Heart right ventricle (tissue), 16 donors: ENCODE results near the gene TMEM9. TPM values are rescaled to one million over a fixed set of nuclear protein-coding genes. Genes with fewer than 3 reads are reported as not detected.

ENCODE experiments used
- ATAC-seq, 8 donors: fragments of 200-7000 bp; cut with Tn5 transposase; one replicate each; pipeline ENCODE4 v1.9.1; 2020; ENCODE audit warnings: mild to moderate bottlenecking in 8 of 8, moderate library complexity in 8 of 8, moderate number of reproducible peaks in 1 of 8
- DNase-seq, 2 donors: peaks; one replicate each; pipeline ENCODE4 v3.0.0-alpha.2; 2020
- H3K27ac ChIP-seq, 10 donors: fragments of 200-600 bp; sonication (generic) in 2 of 10; one replicate each; pipeline versions ENCODE4 v1.5.0 to v1.8.0; 2020 to 2022; ENCODE audit warnings: mild to moderate bottlenecking in 3 of 10
- H3K27me3 ChIP-seq, 7 donors: fragments of 200-600 bp; one replicate each; pipeline ENCODE4 v1.8.0; 2021 to 2022; ENCODE audit warnings: mild to moderate bottlenecking in 2 of 7
- H3K36me3 ChIP-seq, 9 donors: fragments of 200-600 bp; sonication (generic) in 1 of 9; one replicate each; pipeline versions ENCODE4 v1.5.0 to v1.8.0; 2020 to 2022; ENCODE audit warnings: mild to moderate bottlenecking in 2 of 9
- H3K4me1 ChIP-seq, 9 donors: fragments of 200-600 bp; sonication (generic) in 1 of 9; one replicate each; pipeline versions ENCODE4 v1.5.0 to v1.8.0; 2020 to 2022; ENCODE audit warnings: mild to moderate bottlenecking in 4 of 9
- H3K4me3 ChIP-seq, 10 donors: fragments of 200-600 bp; sonication (generic) in 2 of 10; one replicate each; pipeline versions ENCODE4 v1.5.0 to v1.8.0; 2020 to 2022; ENCODE audit warnings: mild to moderate bottlenecking in 7 of 10, moderate library complexity in 2 of 10
- H3K9me3 ChIP-seq, 11 donors: fragments of 200-600 bp in 10 of 11; sonication (generic) in 2 of 11; one replicate each; pipeline versions ENCODE4 v1.5.0 to v1.8.0; 2013 to 2022; ENCODE audit warnings: mild to moderate bottlenecking in 2 of 11, control low read depth in 1 of 11, moderate library complexity in 1 of 11
- WGBS, 2 donors: extraction: QIAGEN DNeasy Blood & Tissue Kit; methylation state at CpG; one replicate each; pipeline ENCODE4 v1.1.7; 2013; ENCODE audit warnings: inconsistent platforms in 1 of 2; 5-methylcytosine and 5-hydroxymethylcytosine counted together
- intact Hi-C, 10 donors: fragments of 100-400 bp; cut with DNase I; formaldehyde crosslinking; loops; one replicate each; pipeline versions ENCODE4 v1.11.1 to v1.14.2; 2022
- polyA plus RNA-seq, 2 donors: library from polyadenylated mRNA; stranded (reverse); fragments of 200-250 nt; gene quantifications; one replicate each; pipeline ENCODE4 v1.2.3, GENCODE V29; 2013
- total RNA-seq, 10 donors: library from RNA; stranded (reverse); fragmentation: NEBNext Ultra II Directional in 3 of 10; extraction: Animal tissue kit (Norgen Biotek cat#: 25700) in 3 of 10; gene quantifications; one replicate each; pipeline versions ENCODE4 v1.2.1 to v1.2.4, GENCODE V29; 2021 to 2023
- TF ChIP-seq, protein P1 (sequence below), 9 donors: fragments of 200-600 bp; sonication (generic) in 2 of 9; IDR thresholded peaks; one replicate each; pipeline versions ENCODE4 v1.5.0 to v1.8.0; 2021 to 2022; ENCODE audit warnings: antibody characterized with exemption in 9 of 9, mild to moderate bottlenecking in 5 of 9, moderate library complexity in 1 of 9
- donor health status: Arrhythmogenic right ventricular cardiomyopathy.
- donor health status: ischemic (EF 13 %, LVEDD 7.1; RV severe dilation, severe dysfunction).
- donor health status: healthy with polysubstance abuse.
- donor health status: DM: no; HTN: yes; CAD: no.
- donor health status: DM: no; HTN: no; CAD: no.
- donor health status: ischemic (EF 25% LVEDD 6.9; RV normal size, moderate dysfunction).
- donor health status: ischemic (EF 25% LVEDD 5.7; RV mildly dilated, moderate dysfunction).
- donor health status: healthy.
- donor health status: DM: yes; HTN: yes; CAD: no.
- donor health status: Ischemic cardiomyopathy.
- donor health status: ischemic (EF 35%, LVEDD 5.7; RV mildly dilated, moderate dysfunction).
- donor health status: nonischemic (EF 11% LVEDD 7.7; RV severe dilation, severe dysfunction).
- donor health status: DM: yes; HTN: yes; CAD: no.
- donor health status: PGD.
- donor health status: ischemic (EF 29% LVEDD 5.4; RV normal size, mild dysfunction).
- donor health status: nonischemic (EF 23%, LVEDD 6.1; RV moderate dilation, normal function).

TMEM9 gene
- total and polyA plus RNA-seq, 12 donors = 19.6 to 49.6 (median 25.4) TPM

DNA sequence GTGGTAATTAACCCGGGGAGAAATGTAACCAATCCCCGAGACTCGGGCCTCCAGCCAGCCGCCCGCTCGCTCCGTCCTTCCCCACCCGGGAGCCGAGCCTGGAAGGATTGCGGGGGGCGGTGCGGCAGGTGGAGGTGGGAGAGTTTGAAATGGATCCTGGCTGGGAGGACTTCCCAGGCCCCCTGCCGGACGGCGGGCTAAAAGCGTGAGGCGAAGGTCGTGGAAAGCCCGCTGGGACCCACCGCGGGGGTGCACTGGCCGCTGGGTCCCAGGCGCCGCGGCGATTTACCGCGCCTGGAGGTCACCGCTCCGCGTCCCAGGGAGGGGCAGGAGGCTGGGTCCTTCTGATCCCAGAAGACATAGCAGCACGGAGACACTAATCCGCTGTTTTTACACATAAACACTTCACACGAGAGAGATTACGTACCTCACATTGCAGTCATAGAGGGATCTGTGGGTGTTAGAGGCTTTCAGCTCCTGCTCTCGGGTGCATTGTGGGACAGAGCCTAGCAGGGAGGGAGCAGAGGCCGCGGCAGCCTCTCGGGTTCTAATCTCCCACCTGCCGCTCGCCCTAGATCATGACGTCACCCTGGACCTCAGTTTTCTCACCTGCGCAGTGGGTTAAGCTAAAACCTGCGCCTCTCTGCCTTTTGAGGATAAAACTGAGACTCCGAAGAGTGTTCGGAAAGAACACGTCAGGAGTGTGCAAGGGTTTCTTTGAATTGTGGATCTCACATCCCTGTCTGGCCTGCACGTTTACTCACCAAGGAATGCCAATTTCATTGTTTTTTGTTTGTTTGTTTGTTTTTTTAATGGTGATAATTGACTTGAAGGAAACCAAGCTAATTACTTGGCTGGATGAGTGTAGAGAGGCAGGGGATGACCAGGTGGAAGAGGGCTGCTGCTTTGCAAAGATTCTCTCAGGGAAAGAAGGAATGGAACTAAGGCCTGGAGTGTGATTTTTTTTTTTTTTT is 17.1 kb upstream of the TMEM9 start:
- intact Hi-C loops = no loop called here
- no peaks in the 10 kb centered on the region for H3K36me3 ChIP-seq
- 8 to 9% methylated on average over 48 of the region's 48 CpGs for WGBS, 2 donors
- ATAC-seq = peak; percentile 44 to 66 (median 60)
- no peaks in the 10 kb centered on the region for H3K27me3 ChIP-seq
- no peaks in the 10 kb centered on the region for H3K9me3 ChIP-seq
- peak overlapping the region; percentile 51 to 90 (median 73) for H3K4me3 ChIP-seq
- H3K4me1 ChIP-seq = peaks cover 0 to 22% (median 5%) of the 10 kb centered on the region in 9 donors
- peak; percentile 24 to 47 for DNase-seq
- H3K27ac ChIP-seq = peak overlapping the region; percentile 85 to 94 (median 91)
- TF ChIP-seq, protein P1, sequence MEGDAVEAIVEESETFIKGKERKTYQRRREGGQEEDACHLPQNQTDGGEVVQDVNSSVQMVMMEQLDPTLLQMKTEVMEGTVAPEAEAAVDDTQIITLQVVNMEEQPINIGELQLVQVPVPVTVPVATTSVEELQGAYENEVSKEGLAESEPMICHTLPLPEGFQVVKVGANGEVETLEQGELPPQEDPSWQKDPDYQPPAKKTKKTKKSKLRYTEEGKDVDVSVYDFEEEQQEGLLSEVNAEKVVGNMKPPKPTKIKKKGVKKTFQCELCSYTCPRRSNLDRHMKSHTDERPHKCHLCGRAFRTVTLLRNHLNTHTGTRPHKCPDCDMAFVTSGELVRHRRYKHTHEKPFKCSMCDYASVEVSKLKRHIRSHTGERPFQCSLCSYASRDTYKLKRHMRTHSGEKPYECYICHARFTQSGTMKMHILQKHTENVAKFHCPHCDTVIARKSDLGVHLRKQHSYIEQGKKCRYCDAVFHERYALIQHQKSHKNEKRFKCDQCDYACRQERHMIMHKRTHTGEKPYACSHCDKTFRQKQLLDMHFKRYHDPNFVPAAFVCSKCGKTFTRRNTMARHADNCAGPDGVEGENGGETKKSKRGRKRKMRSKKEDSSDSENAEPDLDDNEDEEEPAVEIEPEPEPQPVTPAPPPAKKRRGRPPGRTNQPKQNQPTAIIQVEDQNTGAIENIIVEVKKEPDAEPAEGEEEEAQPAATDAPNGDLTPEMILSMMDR (IDR thresholded peaks at IDR 0.05) = peak in 6 of 9 donors; percentile 25 to 50 (median 38)

DNA sequence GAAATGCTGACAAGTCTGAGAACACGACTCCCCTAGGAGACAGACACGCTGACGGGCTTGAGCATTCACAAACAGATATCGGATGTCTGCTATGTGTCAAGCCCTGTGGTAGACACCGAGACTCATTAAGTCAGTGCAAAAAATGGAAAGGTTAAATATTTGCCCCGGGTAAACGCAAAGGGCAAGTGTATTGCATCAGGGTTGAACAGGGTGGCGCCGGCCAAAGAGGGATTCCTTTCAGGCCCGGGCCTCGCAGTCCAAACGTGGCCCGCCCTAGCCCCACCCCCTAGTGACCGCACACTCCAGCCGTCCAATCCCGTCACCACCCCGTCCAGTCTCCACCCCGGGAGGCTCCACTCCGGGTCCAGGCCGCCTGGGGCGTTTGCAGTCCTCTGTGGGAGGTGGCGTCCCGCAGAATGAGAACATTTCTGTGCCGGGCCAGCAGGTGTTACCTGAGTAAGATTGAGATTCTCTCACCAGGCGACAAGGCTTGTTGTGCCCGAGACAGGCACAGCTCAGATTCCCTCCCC is 16.3 kb upstream of the TMEM9 start:
- Histone ChIP-seq H3K27ac (peak overlapping the region; percentile 85 to 94 (median 91)), H3K36me3 (no peaks in the 10 kb centered on the region), H3K9me3 (no peaks in the 10 kb centered on the region), H3K27me3 (no peaks in the 10 kb centered on the region), H3K4me3 (peak overlapping the region; percentile 51 to 90 (median 73)), H3K4me1 (peaks cover 0 to 22% (median 5%) of the 10 kb centered on the region in 9 donors)
- TF ChIP-seq, protein P1 (IDR thresholded peaks at IDR 0.05) = peak in 1 of 9 donors; percentile 3
- DNase-seq (peak; percentile 94 to 95), ATAC-seq (peak; percentile 98 to 100 (median 99))
- 4 to 5% methylated on average over 26 of the region's 26 CpGs for WGBS, 2 donors
- intact Hi-C loops = loop anchor here in 1 of 10 donors (1.0 kb wide), 1 partner anchor 16 kb away; the partner anchor contains the start of gene TMEM9

DNA sequence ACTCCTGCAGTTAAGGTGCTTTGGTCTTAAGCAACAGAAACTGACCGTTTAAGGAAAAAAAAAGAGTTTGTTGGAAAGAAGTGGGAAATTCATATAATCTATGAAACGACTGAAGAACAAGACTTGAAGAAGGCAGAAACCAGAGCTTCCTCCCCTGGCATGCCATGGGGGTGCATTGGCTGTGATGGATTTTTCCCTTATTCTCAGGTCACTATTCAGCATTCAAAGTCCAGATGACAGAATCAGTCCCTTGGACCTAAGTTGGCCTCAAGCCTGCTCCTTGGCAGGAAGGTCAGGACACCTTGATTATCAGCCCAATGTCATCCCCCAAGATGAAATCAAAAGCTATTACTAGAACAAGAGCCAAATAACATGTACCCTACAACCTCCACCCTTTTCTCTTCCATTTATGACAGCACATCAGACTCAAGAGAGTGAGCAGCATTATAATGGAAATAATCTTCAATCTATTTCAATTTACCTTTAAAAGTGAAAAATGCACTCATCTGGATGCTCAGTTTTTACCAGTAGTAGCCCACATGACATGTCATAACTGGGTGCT is 15.8 kb upstream of the TMEM9 start:
- intact Hi-C loops = loop anchor here in 1 of 10 donors (1.0 kb wide), 1 partner anchor 16 kb away; the partner anchor contains the start of gene TMEM9
- TF ChIP-seq, protein P1 (IDR thresholded peaks at IDR 0.05) = no peak
- peak overlapping the region in 7 of 10 donors; percentile 61 to 90 (median 74) for H3K4me3 ChIP-seq

DNA sequence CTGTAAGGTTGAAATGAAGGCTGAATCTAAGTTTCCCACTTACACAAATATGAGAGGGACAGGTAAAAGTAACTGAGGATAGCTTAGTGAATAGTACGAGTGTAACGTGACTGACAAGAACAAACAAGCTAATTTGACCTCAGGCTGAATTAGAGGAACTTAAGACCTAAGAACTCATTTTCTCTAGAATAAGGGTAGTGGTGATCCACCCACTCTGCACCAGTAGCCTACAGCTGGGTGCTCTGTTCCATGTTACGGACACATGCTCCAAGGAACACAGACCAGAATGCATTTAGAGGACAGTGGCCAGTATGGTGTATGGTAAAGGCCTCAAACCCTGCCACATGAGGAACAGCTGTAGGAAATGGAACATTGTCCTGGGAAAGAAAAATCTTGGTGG is 14.9 kb upstream of the TMEM9 start:
- ATAC-seq = no peak
- peaks cover 0 to 22% (median 5%) of the 10 kb centered on the region in 9 donors for H3K4me1 ChIP-seq
- intact Hi-C loops = no loop called here
- H3K36me3 ChIP-seq = no peaks in the 10 kb centered on the region
- no peaks in the 10 kb centered on the region for H3K27me3 ChIP-seq
- DNase-seq = no peak
- no peak overlapping the region for H3K4me3 ChIP-seq
- TF ChIP-seq, protein P1 (IDR thresholded peaks at IDR 0.05) = no peak
- WGBS, 2 donors = 70 to 96% methylated on average over 3 of the region's 3 CpGs
- H3K9me3 ChIP-seq = no peaks in the 10 kb centered on the region
- H3K27ac ChIP-seq = no peak overlapping the region

More for the DNA sequence above, 15.8 kb upstream of the TMEM9 start:
- Histone ChIP-seq H3K27me3 (no peaks in the 10 kb centered on the region), H3K36me3 (no peaks in the 10 kb centered on the region), H3K27ac (peak overlapping the region in 8 of 10 donors; percentile 88 to 94 (median 92)), H3K9me3 (no peaks in the 10 kb centered on the region), H3K4me1 (peaks cover 0 to 22% (median 5%) of the 10 kb centered on the region in 9 donors)
- DNase-seq (no peak), ATAC-seq (no peak)
- WGBS, 2 donors = 62 to 75% methylated on average over 2 of the region's 2 CpGs
